Esophagus muscularis mucosa (tissue), 3 donors: ENCODE results near the gene PRDX6.
"Not testable (repeated sequence)": the region's sequence is repeated elsewhere in the genome, so short reads cannot be mapped to it uniquely, and the experiment has no call there.

ENCODE experiments used
- EP300 ChIP-seq: sonication (generic); formaldehyde crosslinking; IDR thresholded peaks from one replicate; pipeline ENCODE4 v1.6.1; 2017; ENCODE audit warnings: antibody characterized with exemption
- TF ChIP-seq, protein P1 (sequence below), 3 experiments: fragments of 200-600 bp in 2 of 3; fragments of 450-650 bp in 1 of 3; sonication (generic) in 2 of 3; IDR thresholded peaks; one replicate each; pipeline ENCODE4 v1.5.1; 2017 to 2019; ENCODE audit warnings: antibody characterized with exemption in 3 of 3, mild to moderate bottlenecking in 2 of 3, moderate library complexity in 1 of 3

- TF ChIP-seq, protein P1, sequence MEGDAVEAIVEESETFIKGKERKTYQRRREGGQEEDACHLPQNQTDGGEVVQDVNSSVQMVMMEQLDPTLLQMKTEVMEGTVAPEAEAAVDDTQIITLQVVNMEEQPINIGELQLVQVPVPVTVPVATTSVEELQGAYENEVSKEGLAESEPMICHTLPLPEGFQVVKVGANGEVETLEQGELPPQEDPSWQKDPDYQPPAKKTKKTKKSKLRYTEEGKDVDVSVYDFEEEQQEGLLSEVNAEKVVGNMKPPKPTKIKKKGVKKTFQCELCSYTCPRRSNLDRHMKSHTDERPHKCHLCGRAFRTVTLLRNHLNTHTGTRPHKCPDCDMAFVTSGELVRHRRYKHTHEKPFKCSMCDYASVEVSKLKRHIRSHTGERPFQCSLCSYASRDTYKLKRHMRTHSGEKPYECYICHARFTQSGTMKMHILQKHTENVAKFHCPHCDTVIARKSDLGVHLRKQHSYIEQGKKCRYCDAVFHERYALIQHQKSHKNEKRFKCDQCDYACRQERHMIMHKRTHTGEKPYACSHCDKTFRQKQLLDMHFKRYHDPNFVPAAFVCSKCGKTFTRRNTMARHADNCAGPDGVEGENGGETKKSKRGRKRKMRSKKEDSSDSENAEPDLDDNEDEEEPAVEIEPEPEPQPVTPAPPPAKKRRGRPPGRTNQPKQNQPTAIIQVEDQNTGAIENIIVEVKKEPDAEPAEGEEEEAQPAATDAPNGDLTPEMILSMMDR (IDR thresholded peaks at IDR 0.05), result not testable (repeated sequence)
- TF ChIP-seq EP300, result not testable (repeated sequence)
Observed at GRCh38 chr1:173462666-173463065, 14.5 kb upstream of the PRDX6 start.
